Left hindlimb (tissue), 1 donor: ENCODE data around the gene CDH23.

Source experiments
- DNase-seq: peaks from one replicate; pipeline ENCODE4 v3.0.0-alpha.2; 2018

Gene CDH23

GRCh38 chr10:71829896-71830295, 433.2 kb downstream of the CDH23 start:
- DNase-seq, result no peak

GRCh38 chr10:71830726-71831125, 434.0 kb downstream of the CDH23 start:
- no peak for DNase-seq

GRCh38 chr10:71831646-71832552, 435.2 kb downstream of the CDH23 start:
- no peak for DNase-seq

GRCh38 chr10:71832967-71833366, 436.2 kb downstream of the CDH23 start:
- no peak for DNase-seq

GRCh38 chr10:71833451-71834342, 437.0 kb downstream of the CDH23 start:
- no peak for DNase-seq

GRCh38 chr10:71834343-71834674, 437.6 kb downstream of the CDH23 start:
- no peak for DNase-seq

GRCh38 chr10:71835671-71836595, 439.2 kb downstream of the CDH23 start:
- peak; percentile 72 for DNase-seq

GRCh38 chr10:71836596-71836974, 439.9 kb downstream of the CDH23 start:
- DNase-seq, result no peak

- no peak for DNase-seq
These were observed 440.5 kb downstream of the CDH23 start for GRCh38 chr10:71837098-71837827.

GRCh38 chr10:71838264-71839211, 441.8 kb downstream of the CDH23 start:
- DNase-seq, result no peak

- peak; percentile 76 for DNase-seq
These were observed 443.6 kb downstream of the CDH23 start for GRCh38 chr10:71840177-71840957.

- DNase-seq, result no peak
These were observed 444.2 kb downstream of the CDH23 start for GRCh38 chr10:71840958-71841335.

GRCh38 chr10:71842422-71842821, 445.7 kb downstream of the CDH23 start:
- DNase-seq, result no peak

GRCh38 chr10:71842856-71843686, 446.4 kb downstream of the CDH23 start:
- no peak for DNase-seq

GRCh38 chr10:71844084-71844483, 447.4 kb downstream of the CDH23 start:
- DNase-seq, result no peak

- DNase-seq, result no peak
These were observed 448.0 kb downstream of the CDH23 start for GRCh38 chr10:71844695-71845094.

GRCh38 chr10:71845410-71846405, 449.0 kb downstream of the CDH23 start:
- no peak for DNase-seq

- no peak for DNase-seq
These were observed 450.1 kb downstream of the CDH23 start for GRCh38 chr10:71846816-71847215.
